ENCODE results near the gene MARF1. TPM values are rescaled to one million over a fixed set of nuclear protein-coding genes. Genes with fewer than 3 reads are reported as not detected.
"Not testable (repeated sequence)": the region's sequence is repeated elsewhere in the genome, so short reads cannot be mapped to it uniquely, and the experiment has no call there.

MARF1 gene
- total RNA-seq, 2 donors from 2014 or later = 54.5 to 85.9 TPM

DNA sequence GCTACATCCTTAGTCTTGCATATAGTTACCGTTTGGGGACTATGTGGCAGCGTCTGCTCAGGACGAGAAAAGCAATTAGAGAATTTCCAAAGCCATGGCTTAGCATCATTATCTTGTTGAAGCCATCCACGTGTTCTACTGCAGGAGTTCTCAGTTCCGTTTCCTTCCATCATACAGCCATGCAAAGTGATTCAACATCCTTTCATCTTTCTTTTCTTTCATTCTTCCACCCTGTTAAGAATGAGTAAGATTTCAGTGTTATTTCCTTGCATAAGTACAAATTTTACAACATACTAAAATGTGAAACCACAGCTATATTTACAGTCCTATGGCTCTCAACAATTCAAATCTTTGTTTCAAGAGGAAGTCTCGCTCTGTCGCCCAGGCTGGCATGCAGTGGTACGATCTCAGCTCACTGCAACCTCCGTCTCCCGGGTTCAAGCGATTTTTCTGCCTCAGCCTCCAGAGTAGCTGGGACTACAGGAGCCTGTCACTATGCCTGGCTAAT is 3.8 kb downstream of the MARF1 start:
- DNase-seq (no peak), ATAC-seq (no peak)
- intact Hi-C loops (cut with DNase I, micrococcal nuclease) = no loop called here

DNA sequence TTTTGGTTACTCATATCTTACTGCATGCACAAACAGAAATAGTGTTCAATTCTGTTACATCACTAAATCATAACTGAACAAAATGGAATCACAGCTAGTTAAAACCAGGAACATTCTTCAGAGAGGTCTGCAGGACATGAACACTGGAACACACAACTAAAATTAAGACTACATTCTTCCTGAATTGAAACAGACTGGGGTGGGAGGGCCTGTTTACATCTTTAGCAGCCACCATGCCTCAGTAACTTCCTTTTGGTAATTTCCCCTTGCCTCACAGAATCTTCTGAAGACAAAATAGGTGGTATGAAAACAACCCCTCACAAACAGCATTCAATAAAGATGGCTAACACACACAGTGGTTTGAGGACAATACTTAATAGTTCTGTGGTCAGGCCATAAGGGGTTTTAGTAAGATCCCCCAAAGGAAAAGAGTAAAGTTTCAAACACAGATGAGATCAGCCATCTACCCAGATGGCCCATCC is 6.5 kb downstream of the MARF1 start:
- DNase-seq = no peak
- intact Hi-C loops (cut with DNase I, micrococcal nuclease) = no loop called here
- ATAC-seq = no peak

DNA sequence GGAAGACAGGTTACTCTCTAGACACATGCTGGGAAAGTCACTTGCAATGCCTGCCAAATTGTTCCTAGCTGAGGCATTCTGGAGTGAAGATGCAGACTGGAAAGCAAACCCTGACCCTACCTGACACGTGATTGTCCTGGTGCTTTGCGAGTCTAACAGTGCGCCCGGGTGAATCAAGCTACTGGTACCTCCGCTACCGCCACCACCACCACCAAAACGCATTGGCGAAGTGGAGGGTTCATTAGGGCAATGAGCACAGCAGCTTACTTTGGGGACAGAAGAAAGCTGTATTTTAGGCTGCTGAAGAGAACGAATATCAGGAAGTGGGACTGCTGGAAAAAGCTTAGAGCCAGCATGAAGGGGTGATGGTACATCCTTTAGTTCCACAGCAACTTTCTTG is 7.0 kb downstream of the MARF1 start:
- intact Hi-C loops (cut with DNase I, micrococcal nuclease) = no loop called here
- no peak for ATAC-seq
- DNase-seq = no peak

DNA sequence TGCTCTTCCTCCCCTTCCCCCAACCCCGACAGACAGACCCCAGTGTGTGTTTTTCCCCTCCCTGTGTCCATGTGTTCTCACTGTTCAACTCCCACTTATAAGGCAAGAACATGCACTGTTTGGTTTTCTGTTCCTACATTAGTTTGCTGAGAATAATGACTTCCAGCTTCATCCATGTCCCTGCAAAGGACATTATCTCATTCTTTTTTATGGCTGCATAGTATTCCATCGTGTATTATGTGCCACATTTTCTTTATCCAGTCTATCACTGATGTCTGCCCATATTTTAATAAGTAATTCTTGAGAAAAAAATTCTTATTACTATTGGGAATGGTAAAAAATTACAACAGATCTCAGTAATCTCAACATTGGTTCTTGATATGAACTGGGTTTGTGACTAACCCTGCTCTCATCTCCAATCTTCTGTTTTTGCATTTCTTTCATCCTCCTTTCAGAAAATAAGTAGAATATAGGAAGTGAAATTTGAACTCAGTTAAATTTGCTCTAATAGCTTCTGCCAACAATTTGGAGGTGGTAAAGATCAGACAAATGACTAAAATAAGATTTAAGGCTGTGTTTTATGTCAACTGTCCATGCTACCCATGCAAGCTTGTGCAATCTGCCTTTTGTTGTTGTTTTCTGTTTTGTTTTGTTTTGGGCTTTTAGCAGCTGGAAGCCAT is 11.1 kb downstream of the MARF1 start:
- intact Hi-C loops (cut with DNase I, micrococcal nuclease) = no loop called here
- ATAC-seq = no peak

DNA sequence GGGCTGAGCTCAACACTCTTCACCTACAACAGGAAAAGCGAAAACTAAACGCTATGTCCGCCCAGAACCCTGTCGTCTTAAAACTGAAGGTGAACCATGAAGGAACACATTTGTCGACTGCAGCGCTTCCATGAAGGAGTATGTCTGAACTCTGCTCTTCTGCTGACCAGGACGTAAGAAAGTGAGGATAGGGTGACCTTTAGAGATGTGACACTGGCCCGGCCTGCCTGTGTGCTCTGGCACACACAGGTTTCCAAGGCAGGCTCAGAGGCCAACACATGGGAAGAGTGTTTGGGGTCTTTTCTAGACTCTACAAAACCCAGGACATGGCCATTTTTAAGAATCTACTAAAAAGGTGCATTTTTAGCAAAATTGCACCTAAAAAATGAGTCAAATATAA is 21.1 kb downstream of the MARF1 start:
- intact Hi-C loops (cut with DNase I, micrococcal nuclease) = no loop called here
- DNase-seq = no peak
- ATAC-seq = no peak

More for the DNA sequence above, 11.1 kb downstream of the MARF1 start:
- DNase-seq = no peak

DNA sequence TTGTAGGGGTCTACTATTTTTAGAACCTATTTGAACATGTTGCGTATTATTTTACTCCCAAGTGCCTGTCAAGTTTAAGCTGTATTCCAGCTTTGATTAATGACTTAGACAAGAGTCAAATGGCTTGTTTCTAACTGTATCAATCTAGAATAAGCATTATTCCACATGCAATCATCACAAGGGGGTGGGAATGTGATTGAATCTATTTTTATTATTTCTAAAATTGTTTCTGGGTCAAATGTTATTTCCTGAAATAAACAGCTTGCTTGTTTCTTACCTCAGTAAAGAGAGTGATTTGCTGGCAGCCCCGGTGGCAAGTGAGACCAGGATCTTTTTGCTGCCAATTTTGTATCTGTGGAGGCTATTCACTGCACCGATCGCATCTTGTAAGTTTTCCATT is 21.5 kb downstream of the MARF1 start:
- intact Hi-C loops (cut with DNase I, micrococcal nuclease) = no loop called here
- ATAC-seq = no peak

DNA sequence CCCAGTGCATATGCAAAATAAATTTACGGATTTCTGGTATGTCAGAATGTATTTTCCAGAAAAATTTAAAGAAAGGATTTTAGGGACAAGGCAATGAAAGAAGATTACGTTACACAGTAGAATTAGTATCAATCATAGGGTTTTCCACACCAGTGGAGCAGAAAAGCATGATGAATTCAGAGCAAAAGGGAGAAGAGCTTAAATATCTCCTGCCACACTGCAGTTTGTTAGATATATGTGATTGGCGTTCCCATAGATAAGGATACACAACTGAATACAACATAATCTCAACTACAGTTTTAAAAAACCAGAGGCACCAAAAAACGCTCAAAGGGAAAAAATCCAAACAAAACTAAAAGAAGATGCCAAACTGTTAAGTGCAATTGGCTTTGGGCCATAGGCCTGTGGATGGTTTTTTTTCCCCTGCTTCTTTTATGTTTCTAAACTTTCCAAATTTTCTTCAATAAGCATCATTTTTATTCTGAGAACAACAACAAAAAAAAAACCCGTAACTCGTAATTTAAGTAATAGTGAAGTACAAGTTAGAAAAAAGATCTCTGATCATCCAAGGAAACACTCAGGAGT is 22.3 kb downstream of the MARF1 start:
- DNase-seq (no peak), ATAC-seq (no peak)
- intact Hi-C loops (cut with DNase I, micrococcal nuclease) = no loop called here

More for the DNA sequence above, 21.5 kb downstream of the MARF1 start:
- no peak for DNase-seq

GRCh38 chr16:15618392-15618791 is 24.6 kb downstream of the MARF1 start:
- no peak for ATAC-seq

DNA sequence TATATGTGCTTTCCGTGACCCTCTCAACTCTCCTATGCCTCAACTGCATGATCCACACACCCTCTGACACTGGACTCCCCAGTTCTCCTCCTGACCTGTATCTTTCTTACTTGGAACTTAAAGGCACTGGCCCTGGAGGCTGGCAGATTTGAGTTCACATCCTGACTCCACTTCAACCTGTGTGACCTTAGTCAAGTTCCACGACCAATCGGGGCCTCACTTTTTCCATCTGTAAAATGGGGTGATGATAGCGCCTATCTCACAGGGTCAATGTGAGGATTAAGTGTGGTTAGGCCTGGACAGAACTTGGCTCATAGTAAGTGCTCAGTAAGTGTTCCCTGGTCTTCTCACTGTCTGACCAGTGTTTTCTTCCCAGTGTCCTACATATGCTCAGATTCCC is 25.1 kb downstream of the MARF1 start:
- intact Hi-C loops (cut with DNase I, micrococcal nuclease) = no loop called here
- ATAC-seq = no peak
- DNase-seq = no peak

More at GRCh38 chr16:15618392-15618791, 24.6 kb downstream of the MARF1 start:
- intact Hi-C loops (cut with DNase I, micrococcal nuclease) = no loop called here
- no peak for DNase-seq

- intact Hi-C loops (cut with DNase I, micrococcal nuclease) = no loop called here
- DNase-seq (no peak), ATAC-seq (no peak)
Measured at GRCh38 chr16:15616475-15617165, 26.3 kb downstream of the MARF1 start.

GRCh38 chr16:15616012-15616411 is 26.9 kb downstream of the MARF1 start:
- ATAC-seq (no peak), DNase-seq (no peak)
- intact Hi-C loops (cut with DNase I, micrococcal nuclease) = no loop called here

GRCh38 chr16:15613676-15614075 is 29.3 kb downstream of the MARF1 start:
- no peak for ATAC-seq

GRCh38 chr16:15611610-15612009 is 31.3 kb downstream of the MARF1 start:
- DNase-seq (no peak), ATAC-seq (no peak)
- intact Hi-C loops (cut with DNase I, micrococcal nuclease) = no loop called here

More at GRCh38 chr16:15613676-15614075, 29.3 kb downstream of the MARF1 start:
- no peak for DNase-seq
- intact Hi-C loops (cut with DNase I, micrococcal nuclease) = no loop called here

DNA sequence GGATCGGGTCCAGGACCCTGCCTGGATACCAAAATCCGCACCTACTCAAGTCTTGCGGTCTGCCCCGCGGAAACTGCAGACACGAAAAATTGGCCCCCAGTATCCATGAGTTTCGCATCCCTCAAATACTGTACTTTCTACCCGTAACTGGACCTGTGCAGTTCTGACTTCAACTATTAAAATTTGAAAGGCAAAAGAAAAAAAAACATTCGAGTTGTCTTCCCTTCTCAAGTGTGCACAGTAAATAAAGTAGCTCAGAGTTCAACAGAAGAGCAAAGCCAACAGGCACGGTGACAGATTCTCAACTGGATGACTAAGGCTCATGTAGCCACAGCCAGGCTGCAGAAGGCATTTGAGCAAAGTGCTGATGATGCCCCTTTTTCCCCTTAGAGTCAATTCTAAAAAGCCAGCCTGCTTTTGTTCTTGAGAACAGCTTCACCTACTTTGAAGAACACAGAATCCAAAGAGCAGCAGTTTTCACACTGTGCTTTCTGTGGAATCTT is 32.5 kb downstream of the MARF1 start:
- ATAC-seq (no peak), DNase-seq (no peak)
- intact Hi-C loops (cut with DNase I, micrococcal nuclease) = no loop called here

- ATAC-seq (no peak), DNase-seq (no peak)
Measured at GRCh38 chr16:15609286-15609649, 33.7 kb downstream of the MARF1 start.

DNA sequence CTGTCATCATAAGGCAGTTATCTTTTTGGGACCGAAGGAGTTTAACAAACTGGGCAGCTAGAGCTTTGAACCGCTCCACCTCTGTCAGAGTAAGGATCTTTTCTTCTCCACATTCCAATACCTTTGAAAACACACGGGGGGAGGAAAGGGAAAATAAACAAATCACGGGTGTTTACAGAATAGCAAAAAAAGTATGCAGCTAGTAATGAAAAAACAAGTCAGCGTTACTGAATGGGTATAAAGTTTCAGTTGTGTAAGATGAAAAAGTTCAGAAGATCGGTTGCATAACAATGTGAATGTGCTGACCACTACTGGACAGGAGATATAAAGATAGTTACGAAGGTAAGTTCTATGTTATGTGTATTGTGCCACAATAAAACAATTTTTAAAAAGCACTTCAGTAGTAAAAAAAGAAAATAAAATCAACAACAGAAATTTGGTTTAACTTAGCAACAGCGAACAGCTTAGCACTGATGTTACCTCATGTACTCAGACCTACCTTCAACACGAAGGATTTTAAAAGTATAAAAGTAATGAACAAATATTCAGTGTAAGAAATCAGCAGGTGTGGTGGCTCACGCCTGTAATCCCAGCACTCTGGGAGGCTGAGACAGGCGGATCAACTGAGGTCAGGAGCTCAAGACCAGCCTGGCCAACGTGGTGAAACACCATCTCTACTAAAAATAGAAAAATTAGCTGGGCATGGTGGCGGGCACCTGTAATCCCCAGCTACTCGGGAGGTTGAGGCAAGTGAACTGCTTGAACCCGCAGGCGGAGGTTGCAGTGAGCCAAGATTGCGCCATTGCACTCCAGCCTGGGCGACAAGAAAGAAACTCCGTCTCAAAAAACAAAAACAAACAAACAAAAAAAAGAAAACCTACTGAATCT is 34.3 kb downstream of the MARF1 start:
- ATAC-seq (no peak), DNase-seq (no peak)
- intact Hi-C loops (cut with DNase I, micrococcal nuclease) = no loop called here

More at GRCh38 chr16:15609286-15609649, 33.7 kb downstream of the MARF1 start:
- intact Hi-C loops (cut with DNase I, micrococcal nuclease) = no loop called here

GRCh38 chr16:15607700-15608396 is 35.1 kb downstream of the MARF1 start:
- DNase-seq (no peak), ATAC-seq (peak; percentile 11)
- intact Hi-C loops (cut with DNase I, micrococcal nuclease) = no loop called here

DNA sequence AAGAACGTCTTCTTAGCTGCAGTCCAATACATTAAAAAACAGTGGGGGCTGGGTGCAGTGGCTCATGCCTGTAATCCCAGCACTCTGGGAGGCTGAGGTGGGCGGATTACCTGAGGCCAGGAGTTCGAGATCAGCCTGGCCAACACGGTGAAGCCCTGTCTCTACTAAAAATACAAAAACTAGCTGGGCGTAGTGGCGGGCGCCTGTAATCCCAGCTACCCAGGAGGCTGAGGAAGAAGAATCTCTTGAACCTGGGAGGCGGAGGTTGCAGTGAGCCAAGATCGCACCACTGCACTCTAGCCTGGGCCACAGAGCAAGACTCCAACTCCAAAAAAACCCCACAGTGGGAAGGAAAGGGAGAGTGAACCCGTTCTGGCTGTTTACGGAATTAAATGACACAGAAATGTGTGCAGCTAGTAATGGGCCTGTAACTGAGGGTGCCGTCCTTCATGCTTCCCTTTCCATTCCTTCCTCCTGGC is 35.7 kb downstream of the MARF1 start:
- intact Hi-C loops (cut with DNase I, micrococcal nuclease); DNase-seq; ATAC-seq: not testable (repeated sequence)

Data from left colon (tissue), 2 donors.